ENCODE measurements around the gene VAMP8.
"Not testable (repeated sequence)": the region's sequence is repeated elsewhere in the genome, so short reads cannot be mapped to it uniquely, and the experiment has no call there.

The VAMP8 gene

DNA sequence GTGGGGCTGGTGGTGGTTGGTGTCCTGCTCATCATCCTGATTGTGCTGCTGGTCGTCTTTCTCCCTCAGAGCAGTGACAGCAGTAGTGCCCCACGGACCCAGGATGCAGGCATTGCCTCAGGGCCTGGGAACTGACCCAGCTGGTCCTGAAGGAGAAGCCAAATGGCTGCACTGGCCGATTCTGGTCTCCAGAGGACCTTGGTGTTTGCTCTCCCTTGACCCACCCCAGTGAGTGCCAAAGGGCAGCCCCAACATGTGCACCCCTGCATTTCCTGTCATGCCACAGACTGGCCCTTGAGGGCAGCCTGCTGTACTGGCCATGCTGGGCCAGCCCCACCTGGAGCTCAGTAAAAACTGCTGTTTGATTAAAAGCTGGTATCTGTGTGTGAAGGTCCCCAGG is 15.6 kb downstream of the VAMP8 start:
- in situ Hi-C loops (cut with MboI; ENCODE audit: low pct_unique_long_range_greater_than_20kb, low sequenced_read_pairs) = no loop called here
- DNase-seq = no peak

GRCh38 chr2:85594715-85595300 is 17.4 kb downstream of the VAMP8 start:
- DNase-seq = no peak
- in situ Hi-C loops (cut with MboI; ENCODE audit: low pct_unique_long_range_greater_than_20kb, low sequenced_read_pairs) = no loop called here

- peak; percentile 96 for DNase-seq
- in situ Hi-C loops (cut with MboI; ENCODE audit: low pct_unique_long_range_greater_than_20kb, low sequenced_read_pairs) = no loop called here
These were observed 18.1 kb downstream of the VAMP8 start, which contains the start of gene RNF181 for GRCh38 chr2:85595301-85596025. TSS of gene RNF181 (plus strand) at chr2:85595745. CDS start at chr2:85595764, 19 bp downstream.

GRCh38 chr2:85596026-85596333 is 18.6 kb downstream of the VAMP8 start:
- in situ Hi-C loops (cut with MboI; ENCODE audit: low pct_unique_long_range_greater_than_20kb, low sequenced_read_pairs) = no loop called here
- no peak for DNase-seq

GRCh38 chr2:85596486-85597143 is 19.2 kb downstream of the VAMP8 start:
- in situ Hi-C loops (cut with MboI; ENCODE audit: low pct_unique_long_range_greater_than_20kb, low sequenced_read_pairs) = no loop called here
- no peak for DNase-seq

GRCh38 chr2:85597241-85597640 is 19.9 kb downstream of the VAMP8 start:
- DNase-seq = no peak
- in situ Hi-C loops (cut with MboI; ENCODE audit: low pct_unique_long_range_greater_than_20kb, low sequenced_read_pairs) = no loop called here

DNA sequence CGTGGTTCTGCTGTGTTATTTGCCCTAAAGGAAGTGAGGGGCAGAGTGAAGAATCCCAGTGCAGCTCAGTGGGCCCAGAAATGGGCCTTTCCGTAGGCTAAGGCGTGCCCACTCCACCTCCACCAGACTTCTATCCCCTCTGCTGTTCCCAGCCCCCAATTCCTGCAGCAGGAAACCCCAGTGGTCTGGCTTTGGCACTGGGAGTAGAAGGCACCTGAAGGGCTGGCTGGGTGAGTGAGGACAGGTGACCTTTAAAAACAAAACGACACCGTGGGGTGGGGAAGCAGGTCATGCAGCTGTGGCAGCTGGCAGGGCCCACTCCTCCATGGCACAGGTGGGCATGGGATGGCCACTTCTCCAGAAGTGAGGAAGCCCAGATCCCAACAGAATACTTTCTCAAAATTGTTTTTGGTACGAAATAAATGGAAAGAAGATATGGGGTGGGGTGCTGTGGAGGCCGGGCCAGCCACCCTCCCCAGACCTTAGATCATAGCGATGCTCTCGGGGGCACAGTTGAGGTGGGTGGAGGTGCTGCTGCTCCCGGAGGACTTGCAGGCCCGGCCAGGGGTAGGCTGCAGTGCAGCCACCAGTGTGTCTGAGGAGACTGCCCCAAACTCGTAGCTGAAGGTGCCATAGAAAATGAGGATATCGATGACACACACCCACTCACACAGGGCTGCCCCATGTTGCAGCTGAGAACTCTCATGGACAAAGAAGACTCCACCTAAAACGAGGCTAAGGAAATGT is 21.4 kb downstream of the VAMP8 start:
- in situ Hi-C loops (cut with MboI; ENCODE audit: low pct_unique_long_range_greater_than_20kb, low sequenced_read_pairs) = no loop called here
- no peak for DNase-seq

GRCh38 chr2:85599468-85600234 is 22.3 kb downstream of the VAMP8 start:
- no peak for DNase-seq
- in situ Hi-C loops (cut with MboI; ENCODE audit: low pct_unique_long_range_greater_than_20kb, low sequenced_read_pairs) = no loop called here

- in situ Hi-C loops (cut with MboI; ENCODE audit: low pct_unique_long_range_greater_than_20kb, low sequenced_read_pairs) = no loop called here
- no peak for DNase-seq
These were observed 22.8 kb downstream of the VAMP8 start for GRCh38 chr2:85600235-85600575.

GRCh38 chr2:85600951-85601770 is 23.8 kb downstream of the VAMP8 start:
- DNase-seq = no peak
- in situ Hi-C loops (cut with MboI; ENCODE audit: low pct_unique_long_range_greater_than_20kb, low sequenced_read_pairs) = no loop called here

- no peak for DNase-seq
These were observed 24.5 kb downstream of the VAMP8 start for GRCh38 chr2:85601771-85602475.

DNA sequence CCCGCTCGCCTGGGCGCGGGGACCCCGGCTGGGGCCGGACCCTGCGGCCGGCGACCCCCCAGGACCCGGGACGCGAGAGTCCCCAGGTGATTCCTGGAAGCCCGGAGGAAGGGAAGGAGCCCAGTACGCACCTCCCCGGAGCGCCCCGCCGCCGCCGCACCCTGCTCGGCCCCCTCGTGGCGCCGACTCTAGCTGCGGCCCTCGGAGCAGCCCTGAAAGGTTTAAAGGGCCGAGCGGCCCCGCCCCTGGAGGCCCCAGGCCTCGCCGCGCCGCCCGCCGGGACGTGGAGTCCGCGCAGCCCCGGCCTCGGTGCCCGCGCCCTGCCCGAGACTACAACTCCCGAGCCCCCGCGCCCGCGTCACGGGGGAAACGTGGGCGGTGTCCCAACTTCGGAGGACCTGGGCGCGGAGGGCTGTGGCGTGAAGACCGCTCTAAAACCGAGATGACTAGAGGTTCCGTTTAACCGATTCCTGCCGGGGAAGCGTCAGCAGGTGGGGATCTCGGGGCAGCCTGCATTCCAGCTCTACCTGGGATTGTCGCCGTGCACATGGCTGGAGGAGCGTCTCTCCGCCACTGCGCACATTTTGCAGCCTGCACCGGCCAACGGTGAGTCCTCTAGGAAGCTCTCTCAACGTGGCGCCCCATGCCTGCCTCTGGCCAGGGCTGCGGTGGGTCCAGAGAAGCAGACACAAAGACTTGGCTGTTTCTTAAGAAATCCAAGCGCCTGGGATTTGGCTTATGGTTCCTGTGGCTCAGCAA is 25.3 kb downstream of the VAMP8 start, which contains the start of gene TMEM150A:
Gene TMEM150A, minus strand, starts transcription at position 223 of the 759 bp plus-strand sequence. CDS start 750 bp downstream, outside the sequence.
- in situ Hi-C loops (cut with MboI; ENCODE audit: low pct_unique_long_range_greater_than_20kb, low sequenced_read_pairs) = no loop called here
- DNase-seq = peak; percentile 93

More at GRCh38 chr2:85601771-85602475, 24.5 kb downstream of the VAMP8 start:
- in situ Hi-C loops (cut with MboI; ENCODE audit: low pct_unique_long_range_greater_than_20kb, low sequenced_read_pairs) = no loop called here

GRCh38 chr2:85604133-85604444 is 26.7 kb downstream of the VAMP8 start:
- DNase-seq; in situ Hi-C loops (cut with MboI; ENCODE audit: low pct_unique_long_range_greater_than_20kb, low sequenced_read_pairs): not testable (repeated sequence)

DNA sequence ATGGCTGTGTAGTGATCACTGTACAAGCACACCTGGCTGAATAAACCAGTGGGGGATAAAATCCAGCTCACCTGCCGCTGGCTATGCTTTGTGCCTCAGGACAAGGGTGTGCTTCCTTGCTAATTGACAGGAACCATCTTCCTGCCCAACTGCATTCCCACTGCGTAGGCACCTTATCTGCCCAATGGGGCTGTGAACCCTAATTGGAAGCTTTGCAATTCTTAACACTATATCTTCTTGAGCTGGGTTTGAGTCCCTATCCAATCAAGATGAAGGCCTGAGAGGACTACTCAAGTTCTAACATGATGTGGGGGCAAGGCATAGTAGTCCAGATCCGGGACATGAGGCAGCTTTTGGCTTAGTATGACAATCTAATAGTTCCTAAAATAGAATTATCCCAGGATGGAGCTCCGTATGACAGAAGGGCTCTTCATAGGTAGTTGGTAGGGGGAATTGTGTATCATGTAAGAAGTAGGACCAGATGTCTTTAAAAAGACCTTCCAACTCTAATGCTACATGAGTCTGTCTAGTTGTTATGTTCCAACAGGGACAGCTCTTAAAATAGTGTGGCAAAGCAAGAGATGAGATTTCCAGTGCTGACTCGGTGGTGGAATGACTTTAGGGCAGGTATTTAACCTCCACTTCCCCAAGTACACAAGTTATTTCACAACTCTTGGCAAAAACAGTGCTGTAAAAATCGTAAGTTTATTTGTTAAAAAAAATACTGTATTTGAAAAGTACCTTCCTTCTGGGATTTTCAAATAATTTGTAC is 27.4 kb downstream of the VAMP8 start:
- DNase-seq = no peak
- in situ Hi-C loops (cut with MboI; ENCODE audit: low pct_unique_long_range_greater_than_20kb, low sequenced_read_pairs) = no loop called here

DNA sequence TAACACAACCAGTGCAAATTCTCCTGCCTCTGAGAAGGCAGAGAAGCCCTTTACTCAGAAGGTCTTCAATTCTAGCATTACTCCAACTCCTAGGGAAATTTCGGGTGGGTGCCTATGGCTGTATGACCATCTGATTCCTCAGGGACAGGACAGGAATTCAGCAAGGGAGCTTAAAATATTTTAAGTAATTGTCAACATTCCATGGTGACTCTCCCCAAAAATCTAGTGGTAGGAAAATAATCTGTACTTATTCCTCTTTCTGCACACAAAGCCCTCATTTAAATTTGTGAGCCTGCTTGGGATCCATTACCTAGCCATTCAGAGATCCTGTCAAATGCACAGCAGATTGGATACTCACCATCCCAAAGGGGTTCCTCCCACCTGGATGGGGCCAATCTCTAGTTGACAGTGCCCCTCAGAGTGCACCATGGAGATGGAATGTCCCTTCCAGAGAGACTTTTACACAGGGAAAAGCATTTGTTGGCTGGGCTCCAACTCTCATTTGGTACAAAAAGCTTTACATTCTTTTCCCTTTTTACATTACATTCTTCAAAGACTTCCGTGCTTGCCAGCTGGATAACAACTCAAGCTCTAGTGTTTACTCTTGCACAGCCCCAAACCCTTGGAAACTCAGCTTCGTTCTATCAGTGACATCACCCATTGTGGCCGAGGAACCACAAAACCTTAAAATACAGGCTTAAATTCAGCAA is 28.2 kb downstream of the VAMP8 start:
- in situ Hi-C loops (cut with MboI; ENCODE audit: low pct_unique_long_range_greater_than_20kb, low sequenced_read_pairs) = no loop called here

GRCh38 chr2:85606116-85606455 is 28.7 kb downstream of the VAMP8 start:
- in situ Hi-C loops (cut with MboI; ENCODE audit: low pct_unique_long_range_greater_than_20kb, low sequenced_read_pairs) = no loop called here
- no peak for DNase-seq

More for the DNA sequence above, 28.2 kb downstream of the VAMP8 start:
- no peak for DNase-seq
